ENCODE results near the gene CYP19A1. TPM values are rescaled to one million over a fixed set of nuclear protein-coding genes. Genes with fewer than 3 reads are reported as not detected.

The CYP19A1 gene
- total RNA-seq, 2 experiments from 2014 or later, result not detected

DNA sequence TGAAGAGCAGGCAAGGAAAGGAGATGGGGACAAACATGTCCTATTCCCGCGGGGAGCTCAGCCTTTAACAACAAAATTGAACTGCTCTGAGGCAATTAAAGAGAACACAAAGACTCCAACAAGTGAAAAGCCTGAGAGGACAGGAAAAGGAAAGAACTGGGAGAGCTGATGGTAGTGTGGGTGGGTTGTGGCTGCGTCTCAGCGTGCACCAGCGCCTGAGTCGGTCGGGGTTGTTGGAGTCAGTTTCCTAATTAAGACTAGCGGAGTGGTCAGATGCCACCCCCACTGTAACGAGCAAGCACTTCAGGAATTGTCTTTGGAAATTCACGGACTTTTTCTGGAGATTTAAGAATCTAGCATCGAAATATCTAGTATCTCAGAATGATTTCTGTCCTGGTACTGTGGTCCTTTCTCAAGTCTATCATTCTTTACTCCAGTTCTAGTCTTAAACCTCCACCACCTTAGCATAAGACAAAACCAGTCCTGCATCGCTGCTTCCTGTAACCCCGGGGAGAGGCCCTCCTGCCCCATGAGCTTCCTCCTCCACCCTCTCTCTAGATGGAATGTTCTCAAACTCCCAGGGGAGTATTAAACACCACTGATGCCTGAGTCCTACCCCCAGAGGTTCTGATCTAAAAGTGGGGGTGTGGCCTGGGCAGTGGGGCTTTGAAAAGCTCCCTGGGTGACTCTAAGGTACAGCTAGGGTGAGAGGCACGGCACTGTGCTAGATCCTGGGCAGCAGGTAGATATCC, 104.0 kb downstream of the CYP19A1 start:
- CTCF ChIA-PET, result interaction anchor here (1.6 to 1.8 kb wide), 2 partner anchors 42 to 72 kb away, joined by 4 to 5 read pairs; no protein-coding TSS in a partner anchor
- Mint-ChIP-seq H3K27ac (no peak overlapping the region), H3K27me3 (peaks cover 7% of the 10 kb centered on the region), H3K9me3 (no peaks in the 10 kb centered on the region), H3K4me3 (no peak overlapping the region), H3K4me1 (ENCODE audit: low read depth) (no peaks in the 10 kb centered on the region), H3K36me3 (ENCODE audit: low read depth) (no peaks in the 10 kb centered on the region)
- TF ChIP-seq, protein P1, sequence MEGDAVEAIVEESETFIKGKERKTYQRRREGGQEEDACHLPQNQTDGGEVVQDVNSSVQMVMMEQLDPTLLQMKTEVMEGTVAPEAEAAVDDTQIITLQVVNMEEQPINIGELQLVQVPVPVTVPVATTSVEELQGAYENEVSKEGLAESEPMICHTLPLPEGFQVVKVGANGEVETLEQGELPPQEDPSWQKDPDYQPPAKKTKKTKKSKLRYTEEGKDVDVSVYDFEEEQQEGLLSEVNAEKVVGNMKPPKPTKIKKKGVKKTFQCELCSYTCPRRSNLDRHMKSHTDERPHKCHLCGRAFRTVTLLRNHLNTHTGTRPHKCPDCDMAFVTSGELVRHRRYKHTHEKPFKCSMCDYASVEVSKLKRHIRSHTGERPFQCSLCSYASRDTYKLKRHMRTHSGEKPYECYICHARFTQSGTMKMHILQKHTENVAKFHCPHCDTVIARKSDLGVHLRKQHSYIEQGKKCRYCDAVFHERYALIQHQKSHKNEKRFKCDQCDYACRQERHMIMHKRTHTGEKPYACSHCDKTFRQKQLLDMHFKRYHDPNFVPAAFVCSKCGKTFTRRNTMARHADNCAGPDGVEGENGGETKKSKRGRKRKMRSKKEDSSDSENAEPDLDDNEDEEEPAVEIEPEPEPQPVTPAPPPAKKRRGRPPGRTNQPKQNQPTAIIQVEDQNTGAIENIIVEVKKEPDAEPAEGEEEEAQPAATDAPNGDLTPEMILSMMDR (IDR thresholded peaks at IDR 0.05), result no peak
- intact Hi-C loops (cut with micrococcal nuclease), result no loop called here
- no peak for DNase-seq
- POLR2A ChIA-PET, result interaction anchor here (0.7 kb wide), 1 partner anchor 85 kb away, joined by 3 read pairs; no protein-coding TSS in a partner anchor
- no peak for ATAC-seq

GRCh38 chr15:51232581-51232980, 105.8 kb downstream of the CYP19A1 start:
- H3K36me3 Mint-ChIP-seq (ENCODE audit: low read depth), result no peaks in the 10 kb centered on the region
- DNase-seq, result no peak
- TF ChIP-seq, protein P1 (IDR thresholded peaks at IDR 0.05), result no peak
- ChIA-PET CTCF (no interaction called here), POLR2A (no interaction called here)
- no peak overlapping the region for H3K4me3 Mint-ChIP-seq
- H3K27me3 Mint-ChIP-seq, result peaks cover 9% of the 10 kb centered on the region
- H3K9me3 Mint-ChIP-seq, result no peaks in the 10 kb centered on the region
- no peak overlapping the region for H3K27ac Mint-ChIP-seq
- peaks cover 5% of the 10 kb centered on the region for H3K4me1 Mint-ChIP-seq (ENCODE audit: low read depth)
- ATAC-seq, result no peak
- intact Hi-C loops (cut with micrococcal nuclease), result no loop called here

DNA sequence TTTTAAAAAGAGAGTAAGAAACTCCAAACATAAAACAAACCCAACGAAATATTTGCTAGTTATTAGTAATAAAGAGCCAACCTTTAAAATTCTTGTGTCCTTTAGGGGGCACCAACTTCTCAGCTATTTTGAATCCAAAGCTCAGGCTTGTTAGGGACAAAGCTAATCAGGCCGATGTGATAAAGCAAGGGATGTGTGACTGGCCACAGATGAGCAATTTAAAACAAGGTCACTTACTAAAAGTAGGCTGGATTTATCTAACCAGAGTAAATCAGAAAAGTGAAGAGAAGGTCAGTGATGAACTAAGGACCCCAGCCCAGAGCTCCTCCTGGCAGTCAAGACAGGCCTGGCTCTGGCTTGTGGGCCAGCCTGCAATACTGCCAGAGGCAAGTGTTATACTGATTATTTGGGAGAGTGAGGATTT, 108.5 kb downstream of the CYP19A1 start:
- H3K27ac Mint-ChIP-seq, result no peak overlapping the region

DNA sequence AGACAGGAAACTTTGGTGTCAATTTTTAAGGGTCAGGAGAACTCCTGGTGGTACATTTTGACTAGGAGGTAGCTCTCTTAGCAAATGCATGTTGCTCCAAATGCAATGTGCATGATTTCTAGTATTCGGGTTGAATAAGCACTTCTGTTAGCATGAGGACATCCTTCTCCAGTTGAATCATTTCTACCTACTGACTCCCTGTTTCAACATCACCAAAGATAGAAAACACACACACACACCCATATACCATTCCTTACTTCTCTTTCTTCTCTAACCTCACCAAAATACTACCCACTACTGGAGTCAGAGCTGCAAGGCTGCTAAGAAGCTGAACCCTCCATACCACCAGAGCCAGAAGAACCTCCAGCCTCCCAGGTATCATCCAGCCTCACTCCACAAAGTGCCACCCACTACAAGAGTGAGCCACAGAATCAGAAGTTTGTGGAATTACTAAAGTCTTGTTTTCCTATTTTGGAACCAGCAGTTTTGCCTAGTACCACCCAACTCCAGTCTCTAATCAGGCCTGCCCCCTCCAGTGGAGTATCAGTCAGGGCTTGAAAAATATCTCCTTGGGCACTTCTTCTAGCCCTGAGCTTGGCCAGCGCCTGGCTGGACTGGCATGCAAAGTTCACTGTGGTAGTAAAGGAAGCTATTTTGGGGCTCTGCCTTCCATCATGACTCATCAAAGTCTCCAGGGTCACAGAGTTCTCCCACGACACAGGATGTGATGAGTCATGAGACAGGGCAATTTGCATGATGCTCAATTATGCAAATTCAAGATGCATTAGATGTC, 110.3 kb downstream of the CYP19A1 start:
- DNase-seq (peak; percentile 48), ATAC-seq (peak; percentile 88)
- POLR2A ChIA-PET, result interaction anchor here (1.3 kb wide), 1 partner anchor 11 kb away, joined by 4 read pairs; no protein-coding TSS in a partner anchor
- peaks cover 5% of the 10 kb centered on the region for H3K4me1 Mint-ChIP-seq (ENCODE audit: low read depth)
- intact Hi-C loops (cut with micrococcal nuclease), result no loop called here
- CTCF ChIA-PET, result interaction anchor here (0.9 to 3.2 kb wide), 3 partner anchors 31 to 65 kb away, joined by 3 to 12 read pairs (median 3); no protein-coding TSS in a partner anchor
- H3K27ac Mint-ChIP-seq, result no peak overlapping the region
- peaks cover 7% of the 10 kb centered on the region for H3K27me3 Mint-ChIP-seq
- H3K4me3 Mint-ChIP-seq, result no peak overlapping the region
- H3K36me3 Mint-ChIP-seq (ENCODE audit: low read depth), result no peaks in the 10 kb centered on the region
- TF ChIP-seq, protein P1 (IDR thresholded peaks at IDR 0.05), result no peak
- no peaks in the 10 kb centered on the region for H3K9me3 Mint-ChIP-seq

More for the DNA sequence above, 108.5 kb downstream of the CYP19A1 start:
- POLR2A ChIA-PET, result no interaction called here
- Mint-ChIP-seq H3K9me3 (no peaks in the 10 kb centered on the region), H3K4me1 (ENCODE audit: low read depth) (peaks cover 5% of the 10 kb centered on the region), H3K27me3 (peaks cover 8% of the 10 kb centered on the region), H3K36me3 (ENCODE audit: low read depth) (no peaks in the 10 kb centered on the region), H3K4me3 (no peak overlapping the region)
- DNase-seq, result no peak
- CTCF ChIA-PET, result interaction anchor here (0.6 to 1.9 kb wide), 4 partner anchors 10 to 151 kb away, joined by 3 to 5 read pairs (median 4); no protein-coding TSS in a partner anchor
- no peak for ATAC-seq
- intact Hi-C loops (cut with micrococcal nuclease), result no loop called here
- TF ChIP-seq, protein P1 (IDR thresholded peaks at IDR 0.05), result no peak

Measured in activated CD8-positive, alpha-beta T cell treated with anti-CD3 and anti-CD28 coated beads for 36 hours (primary cell).